Coronary artery (tissue), 2 donors: Measurements from ENCODE around the gene NKAP.
"Not testable (repeated sequence)": the region's sequence is repeated elsewhere in the genome, so short reads cannot be mapped to it uniquely, and the experiment has no call there.

Experiments used
- DNase-seq: peaks from one replicate; pipeline ENCODE4 v3.0.0-alpha.2; 2017; ENCODE audit warnings: low spot score
- H3K27ac ChIP-seq, 2 donors: fragments of 200-600 bp; sonication (generic); one replicate each; pipeline ENCODE4 v1.5.1; 2016 to 2019
- H3K4me3 ChIP-seq: fragments of 200-600 bp; sonication (generic); 2 replicates; pipeline ENCODE4 v1.5.1; 2016; ENCODE audit warnings: mild to moderate bottlenecking, moderate library complexity
- CTCF ChIP-seq: fragments of 200-600 bp; sonication (generic); IDR thresholded peaks from one replicate; pipeline ENCODE4 v1.5.1; 2019; ENCODE audit warnings: antibody characterized with exemption

The NKAP gene

DNA sequence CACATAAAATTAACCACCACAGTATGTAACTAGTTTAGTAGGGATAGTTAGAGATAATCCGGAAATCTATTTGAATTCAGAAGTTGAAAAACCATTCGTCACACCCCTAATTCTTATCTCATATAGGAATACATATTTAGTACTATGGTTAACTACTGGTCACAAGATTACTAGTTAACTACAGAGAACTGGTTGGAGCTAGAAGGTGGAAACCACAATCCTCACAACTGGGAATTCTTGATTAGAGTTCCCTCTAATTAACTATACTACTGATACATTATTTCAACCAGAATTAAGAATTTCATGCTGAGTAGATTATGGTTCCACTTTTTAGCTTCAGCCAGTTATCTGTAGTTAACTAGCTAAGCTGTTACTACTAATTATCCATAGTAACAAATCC lies 39.9 kb upstream of the NKAP start:
- Histone ChIP-seq H3K27ac (no peak overlapping the region), H3K4me3 (no peak overlapping the region)
- TF ChIP-seq CTCF, result no peak
- no peak for DNase-seq

- TF ChIP-seq CTCF, result no peak
- Histone ChIP-seq H3K4me3 (no peak overlapping the region), H3K27ac (no peak overlapping the region)
- no peak for DNase-seq
Measured at GRCh38 chrX:119982145-119982544, 38.6 kb upstream of the NKAP start.

GRCh38 chrX:119981286-119982070 lies 37.9 kb upstream of the NKAP start:
- Histone ChIP-seq H3K4me3 (no peak overlapping the region), H3K27ac (no peak overlapping the region)
- DNase-seq, result no peak
- no peak for TF ChIP-seq CTCF

GRCh38 chrX:119977172-119977571 lies 33.6 kb upstream of the NKAP start:
- not testable (repeated sequence) for H3K4me3 ChIP-seq, H3K27ac ChIP-seq, DNase-seq

DNA sequence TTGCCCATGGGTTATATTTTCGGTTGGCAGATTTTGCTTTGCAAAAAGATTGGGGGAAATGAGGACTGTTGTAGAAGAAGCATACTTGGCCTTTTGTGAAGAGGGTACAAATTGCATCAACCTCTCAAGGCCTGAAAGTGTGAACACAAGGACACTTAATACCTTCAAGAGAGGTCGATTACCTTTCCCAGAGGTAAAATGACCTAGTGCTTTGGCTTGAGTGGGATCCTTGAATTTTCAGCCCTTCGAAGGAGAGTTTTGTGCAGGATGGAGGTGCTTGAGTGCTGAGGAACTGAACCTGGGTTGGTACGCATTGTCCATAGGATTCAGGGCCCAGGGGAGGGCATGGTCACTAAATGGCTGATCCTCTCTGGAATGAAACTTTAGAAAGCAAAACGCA lies 27.6 kb upstream of the NKAP start:
- H3K27ac ChIP-seq, result no peak overlapping the region
- TF ChIP-seq CTCF, result no peak
- no peak overlapping the region for H3K4me3 ChIP-seq
- DNase-seq, result no peak

DNA sequence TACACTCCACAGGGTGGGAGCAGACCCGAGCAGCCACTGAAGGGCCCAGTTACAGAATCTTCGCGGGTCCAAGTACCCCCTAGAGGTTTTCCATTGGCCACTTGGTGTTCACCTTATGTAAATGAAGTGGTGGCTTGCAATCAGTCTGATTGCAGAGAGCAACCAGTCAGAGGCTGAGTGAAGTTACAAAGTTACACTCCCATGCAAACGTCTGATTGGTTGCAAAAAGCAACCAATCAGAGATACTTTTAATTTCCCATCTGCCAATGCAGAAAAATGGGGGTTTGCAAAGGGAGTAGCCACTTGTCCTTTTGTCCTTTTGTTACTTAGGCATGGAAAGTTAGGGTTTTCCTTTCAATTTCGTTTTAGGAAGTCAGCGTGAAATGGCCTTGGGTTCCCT lies 27.0 kb upstream of the NKAP start:
- DNase-seq, result no peak
- no peak for TF ChIP-seq CTCF
- Histone ChIP-seq H3K4me3 (no peak overlapping the region), H3K27ac (no peak overlapping the region)

DNA sequence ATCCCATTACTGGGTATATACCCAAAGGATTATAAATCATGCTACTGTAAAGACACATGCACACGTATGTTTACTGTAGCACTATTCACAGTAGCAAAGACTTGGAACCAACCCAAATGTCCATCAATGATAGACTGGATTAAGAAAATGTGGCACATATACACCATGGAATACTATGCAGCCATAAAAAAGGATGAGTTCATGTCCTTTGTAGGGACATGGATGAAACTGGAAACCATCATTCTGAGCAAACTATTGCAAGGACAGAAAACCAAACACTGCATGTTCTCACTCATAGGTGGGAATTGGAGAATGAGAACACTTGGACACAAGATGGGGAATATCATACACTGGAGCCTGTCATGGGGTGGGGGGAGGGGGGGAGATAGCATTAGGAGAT lies 23.3 kb upstream of the NKAP start:
- not testable (repeated sequence) for H3K27ac ChIP-seq, DNase-seq, H3K4me3 ChIP-seq

- DNase-seq, result no peak
- H3K27ac ChIP-seq, result no peak overlapping the region
- no peak overlapping the region for H3K4me3 ChIP-seq
- no peak for TF ChIP-seq CTCF
Measured at GRCh38 chrX:119960625-119961024, 17.1 kb upstream of the NKAP start.

DNA sequence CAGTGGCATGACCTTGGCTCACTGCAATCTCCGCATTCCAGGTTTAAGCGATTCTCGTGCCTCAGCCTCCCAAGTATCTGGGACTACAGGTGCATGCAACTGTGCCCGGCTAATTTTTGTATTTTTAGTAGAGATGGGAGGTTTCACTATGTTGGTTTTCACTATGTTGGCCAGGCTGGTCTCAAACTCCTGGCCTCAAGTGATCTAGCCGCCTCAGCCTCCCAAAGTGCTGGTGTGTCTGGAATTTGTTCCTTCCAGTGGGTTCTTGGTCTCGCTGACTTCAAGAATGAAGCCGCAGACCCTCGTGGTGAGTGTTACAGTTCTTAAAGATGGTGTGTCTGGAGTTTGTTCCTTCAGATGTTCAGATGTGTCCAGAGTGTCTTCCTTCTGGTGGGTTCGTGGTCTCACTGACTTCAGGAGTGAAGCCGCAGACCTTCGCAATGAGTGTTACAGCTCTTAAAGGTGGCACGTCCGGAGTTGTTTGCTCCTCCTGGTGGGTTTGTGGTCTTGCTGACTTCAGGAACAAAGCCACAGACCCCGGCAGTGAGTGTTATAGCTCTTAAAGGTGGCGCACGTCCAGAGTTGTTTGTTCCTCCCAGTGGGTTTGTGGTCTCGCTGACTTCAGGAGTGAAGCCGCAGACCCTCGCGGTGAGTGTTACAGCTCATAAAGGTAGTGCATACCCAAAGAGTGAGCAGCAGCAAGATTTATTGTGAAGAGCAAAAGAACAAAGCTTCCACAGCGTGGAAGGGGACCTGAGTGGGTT lies 12.4 kb upstream of the NKAP start:
- not testable (repeated sequence) for DNase-seq, H3K4me3 ChIP-seq, H3K27ac ChIP-seq
